Uterus (tissue), 2 donors: ENCODE measurements around the gene MUC2.

Experiments used
- POLR2A ChIP-seq, 2 donors: fragments of 450-650 bp; IDR thresholded peaks; one replicate each; pipeline ENCODE4 v1.6.1; 2016; ENCODE audit warnings: antibody characterized with exemption in 2 of 2, mild to moderate bottlenecking in 1 of 2, moderate library complexity in 1 of 2
- TF ChIP-seq, protein P1 (sequence below), 4 experiments: fragments of 200-600 bp in 2 of 4; fragments of 450-650 bp in 2 of 4; sonication (generic) in 2 of 4; IDR thresholded peaks; one replicate each; pipeline ENCODE4 v1.5.1; 2016 to 2019; ENCODE audit warnings: antibody characterized with exemption in 4 of 4, mild to moderate bottlenecking in 2 of 4, moderate library complexity in 1 of 4

DNA sequence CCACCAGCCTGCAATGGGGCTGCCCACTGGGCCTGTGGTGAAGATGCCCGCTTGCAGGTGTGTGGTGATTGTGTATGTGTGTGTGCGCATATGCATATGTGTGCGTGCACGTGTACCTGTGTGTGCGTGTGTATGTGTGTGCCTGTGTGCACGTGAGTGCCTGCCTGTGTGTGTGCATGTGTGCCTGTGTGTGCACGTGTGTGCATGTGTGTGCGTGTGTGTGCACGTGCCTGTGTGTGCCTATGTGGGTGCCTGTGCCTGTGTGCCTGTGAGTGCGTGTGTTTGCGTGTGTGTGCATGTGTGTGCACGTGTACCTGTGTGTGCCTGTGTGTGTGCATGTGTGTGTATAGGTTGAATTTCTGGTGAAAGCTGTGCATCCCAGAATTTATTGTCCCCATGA lies 35.8 kb upstream of the MUC2 start:
- no peak for TF ChIP-seq POLR2A (IDR thresholded peaks at IDR 0.05)
- TF ChIP-seq, protein P1, sequence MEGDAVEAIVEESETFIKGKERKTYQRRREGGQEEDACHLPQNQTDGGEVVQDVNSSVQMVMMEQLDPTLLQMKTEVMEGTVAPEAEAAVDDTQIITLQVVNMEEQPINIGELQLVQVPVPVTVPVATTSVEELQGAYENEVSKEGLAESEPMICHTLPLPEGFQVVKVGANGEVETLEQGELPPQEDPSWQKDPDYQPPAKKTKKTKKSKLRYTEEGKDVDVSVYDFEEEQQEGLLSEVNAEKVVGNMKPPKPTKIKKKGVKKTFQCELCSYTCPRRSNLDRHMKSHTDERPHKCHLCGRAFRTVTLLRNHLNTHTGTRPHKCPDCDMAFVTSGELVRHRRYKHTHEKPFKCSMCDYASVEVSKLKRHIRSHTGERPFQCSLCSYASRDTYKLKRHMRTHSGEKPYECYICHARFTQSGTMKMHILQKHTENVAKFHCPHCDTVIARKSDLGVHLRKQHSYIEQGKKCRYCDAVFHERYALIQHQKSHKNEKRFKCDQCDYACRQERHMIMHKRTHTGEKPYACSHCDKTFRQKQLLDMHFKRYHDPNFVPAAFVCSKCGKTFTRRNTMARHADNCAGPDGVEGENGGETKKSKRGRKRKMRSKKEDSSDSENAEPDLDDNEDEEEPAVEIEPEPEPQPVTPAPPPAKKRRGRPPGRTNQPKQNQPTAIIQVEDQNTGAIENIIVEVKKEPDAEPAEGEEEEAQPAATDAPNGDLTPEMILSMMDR (IDR thresholded peaks at IDR 0.05) = no peak
